Measurements from ENCODE around the gene ALDH2.
A peak's percentile ranks its signal among the peaks of the same experiment; 100 is the strongest.
"Not testable (repeated sequence)": the region's sequence is repeated elsewhere in the genome, so short reads cannot be mapped to it uniquely, and the experiment has no call there.

The ALDH2 gene

GRCh38 chr12:111828338-111828979, 61.7 kb downstream of the ALDH2 start:
- no peak for DNase-seq

GRCh38 chr12:111829635-111830034, 62.9 kb downstream of the ALDH2 start:
- not testable (repeated sequence) for DNase-seq

GRCh38 chr12:111834740-111835386, 68.1 kb downstream of the ALDH2 start:
- DNase-seq: peak; percentile 35

GRCh38 chr12:111835531-111836181, 68.9 kb downstream of the ALDH2 start:
- not testable (repeated sequence) for DNase-seq

- DNase-seq: no peak
These were observed 71.6 kb downstream of the ALDH2 start for GRCh38 chr12:111838353-111838752.

- no peak for DNase-seq
These were observed 74.1 kb downstream of the ALDH2 start for GRCh38 chr12:111840807-111841206.

GRCh38 chr12:111841236-111841749, 74.6 kb downstream of the ALDH2 start:
- DNase-seq: no peak

GRCh38 chr12:111841750-111842555, 75.2 kb downstream of the ALDH2 start, which contains the start of gene MAPKAPK5:
MAPKAPK5 (plus strand) TSS chr12:111842228; CDS start chr12:111842734, 506 bp downstream.
- DNase-seq: peak; percentile 96

GRCh38 chr12:111842556-111843396, 76.0 kb downstream of the ALDH2 start:
- DNase-seq: no peak

- DNase-seq: no peak
These were observed 79.3 kb downstream of the ALDH2 start for GRCh38 chr12:111846016-111846415.

- no peak for DNase-seq
These were observed 83.8 kb downstream of the ALDH2 start for GRCh38 chr12:111850526-111850925.

- no peak for DNase-seq
These were observed 91.5 kb downstream of the ALDH2 start for GRCh38 chr12:111858186-111858585.

GRCh38 chr12:111858778-111859177, 92.0 kb downstream of the ALDH2 start:
- DNase-seq: no peak

- DNase-seq: no peak
These were observed 98.2 kb downstream of the ALDH2 start for GRCh38 chr12:111864913-111865312.

All from activated effector memory CD4-positive, alpha-beta T cell treated with Interleukin-2 at 50 U/mL for 16 hours (primary cell).